Stimulated activated CD4-positive, alpha-beta T cell treated with anti-CD3 and anti-CD28 coated beads, Interleukin-1b, Interleukin-23, amount 100 ng/mL, for 4 hours (primary cell): Measurements from ENCODE around the gene PSMD11.
"Not testable (repeated sequence)": the region's sequence is repeated elsewhere in the genome, so short reads cannot be mapped to it uniquely, and the experiment has no call there.

Source experiments
- DNase-seq, 2 donors: peaks; one replicate each; pipeline ENCODE4 v3.0.0-alpha.2; 2020; ENCODE audit warnings: low read depth in 2 of 2

The PSMD11 gene

DNA sequence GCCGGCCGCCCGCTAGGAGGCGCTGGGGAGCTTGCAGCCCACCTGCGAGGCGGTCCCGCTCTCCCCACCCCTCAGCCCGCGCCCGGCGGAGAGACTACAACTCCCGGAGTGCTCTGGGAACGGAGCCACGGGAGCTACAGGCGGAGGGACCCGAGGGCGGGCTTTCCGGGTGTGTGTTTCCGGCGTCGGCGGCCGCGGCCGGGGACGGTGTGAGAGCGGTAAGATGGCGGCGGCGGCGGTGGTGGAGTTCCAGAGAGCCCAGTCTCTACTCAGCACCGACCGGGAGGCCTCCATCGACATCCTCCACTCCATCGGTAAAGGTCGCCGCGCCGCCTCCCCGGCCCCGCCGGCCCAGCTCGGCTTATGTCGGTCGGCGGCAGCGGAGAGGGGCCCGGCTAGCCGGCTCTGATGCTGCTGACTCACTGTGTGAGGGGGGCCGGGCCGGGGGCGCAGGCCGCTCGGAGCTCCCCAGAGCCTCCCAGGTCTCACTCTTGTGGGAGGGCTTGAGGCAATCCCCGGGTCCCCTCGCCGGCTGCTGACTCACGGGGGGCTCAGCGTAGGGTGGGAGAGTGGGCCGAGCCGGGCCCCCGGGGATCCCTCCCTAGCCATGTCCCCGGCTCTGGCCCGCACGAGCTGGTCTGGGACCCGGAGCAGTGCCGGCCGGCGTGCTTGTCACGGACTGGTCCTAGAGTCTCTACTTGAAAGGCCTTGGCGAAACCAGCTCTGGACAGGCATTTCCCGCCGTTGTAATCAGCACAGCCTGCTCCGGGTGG lies at the start of gene PSMD11:
TSS of gene PSMD11 (plus strand) at position 210 of the 773 bp plus-strand sequence. CDS start at position 224, 14 bp downstream.
- DNase-seq, result peak; percentile 98 to 99

DNA sequence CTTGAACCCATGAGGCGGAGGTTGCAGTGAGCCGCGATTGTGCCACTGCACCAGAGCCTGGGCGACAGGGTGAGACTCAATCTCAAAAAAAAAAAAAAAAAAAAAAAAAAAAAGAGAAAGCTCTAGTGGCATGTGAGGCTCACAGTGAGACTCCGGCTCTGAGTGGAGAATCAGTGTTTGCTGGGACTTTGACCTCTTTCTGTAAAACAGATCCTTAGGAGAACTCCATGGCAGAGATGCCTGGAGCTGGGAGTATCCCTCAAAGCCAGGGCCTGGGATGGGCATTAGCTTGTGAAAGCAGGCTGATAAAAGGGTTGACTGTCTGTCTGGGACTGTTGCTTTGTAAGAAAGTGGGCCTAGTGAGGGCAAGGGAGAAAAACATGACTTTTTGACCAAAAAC lies 48.0 kb upstream of the PSMD11 start:
- DNase-seq, result no peak

DNA sequence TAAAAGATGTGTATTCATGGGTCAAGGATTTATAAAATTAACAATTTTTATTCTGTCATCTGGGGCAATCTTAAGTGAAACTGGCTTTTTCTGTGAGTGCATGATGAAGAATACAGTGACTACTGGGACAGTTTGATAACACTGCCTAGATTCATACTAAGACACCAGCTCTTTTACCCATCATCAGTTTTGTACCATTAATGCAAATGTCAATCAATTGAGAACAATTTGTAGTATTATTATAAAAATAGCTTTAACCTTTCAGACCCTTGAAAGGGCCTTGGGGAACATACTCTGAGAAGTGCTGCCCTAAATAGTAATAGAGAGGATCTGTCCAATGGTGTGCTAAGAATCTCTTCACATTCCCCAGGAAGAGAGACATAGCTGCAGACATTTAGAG lies 45.4 kb upstream of the PSMD11 start:
- no peak for DNase-seq

DNA sequence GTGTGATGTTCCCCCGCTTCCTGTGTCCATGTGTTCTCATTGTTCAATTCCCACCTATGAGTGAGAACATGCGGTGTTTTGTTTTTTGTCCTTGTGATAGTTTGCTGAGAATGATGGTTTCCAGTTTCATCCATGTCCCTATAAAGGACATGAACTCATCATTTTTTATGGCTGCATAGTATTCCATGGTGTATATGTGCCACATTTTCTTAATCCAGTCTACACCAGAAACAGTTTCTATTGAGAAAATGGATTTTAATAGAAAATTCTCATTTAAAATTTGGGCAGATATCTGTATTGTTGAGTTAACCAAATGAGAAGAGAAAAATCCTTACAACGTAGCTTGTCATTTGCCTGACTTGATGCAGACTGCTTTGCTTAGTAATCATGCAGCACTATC lies 34.2 kb upstream of the PSMD11 start:
- DNase-seq, result not testable (repeated sequence)

DNA sequence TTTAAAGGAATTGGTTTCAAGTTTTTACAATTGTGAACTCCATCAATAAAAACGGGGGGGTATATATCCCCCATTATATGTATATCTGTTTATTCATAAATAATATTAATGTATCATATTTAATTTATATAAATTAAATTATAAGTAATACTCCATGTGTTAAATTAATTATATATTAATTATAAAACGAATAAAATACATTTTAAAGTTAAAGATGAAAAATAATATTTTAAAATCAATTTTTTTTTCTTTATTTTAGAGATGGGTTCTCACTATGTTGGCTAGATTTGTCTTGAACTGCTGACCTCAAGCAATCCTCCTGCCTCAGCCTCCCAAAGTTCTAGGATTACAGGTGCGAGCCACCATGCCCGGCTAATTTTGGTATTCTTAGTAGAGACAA lies 17.4 kb upstream of the PSMD11 start:
- no peak for DNase-seq

DNA sequence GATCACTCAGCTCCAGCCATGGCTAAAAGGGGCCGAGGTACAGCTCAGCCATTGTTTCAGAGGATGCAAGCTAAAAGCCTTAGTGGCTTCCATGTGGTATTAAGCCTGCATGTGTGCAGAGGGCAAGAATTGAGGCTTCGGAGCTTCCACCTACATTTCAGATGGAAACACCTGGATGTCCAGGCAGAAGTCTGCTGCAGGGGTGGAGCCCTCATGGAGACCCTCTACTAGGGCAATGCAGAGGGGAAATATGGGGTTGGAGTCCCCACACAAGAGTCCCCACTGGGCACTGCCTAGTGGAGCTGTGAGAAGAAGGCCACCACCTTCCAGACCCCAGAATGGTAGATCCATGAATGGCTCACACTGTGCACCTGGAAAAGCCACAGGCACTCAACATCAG lies 14.7 kb upstream of the PSMD11 start:
- DNase-seq, result no peak

DNA sequence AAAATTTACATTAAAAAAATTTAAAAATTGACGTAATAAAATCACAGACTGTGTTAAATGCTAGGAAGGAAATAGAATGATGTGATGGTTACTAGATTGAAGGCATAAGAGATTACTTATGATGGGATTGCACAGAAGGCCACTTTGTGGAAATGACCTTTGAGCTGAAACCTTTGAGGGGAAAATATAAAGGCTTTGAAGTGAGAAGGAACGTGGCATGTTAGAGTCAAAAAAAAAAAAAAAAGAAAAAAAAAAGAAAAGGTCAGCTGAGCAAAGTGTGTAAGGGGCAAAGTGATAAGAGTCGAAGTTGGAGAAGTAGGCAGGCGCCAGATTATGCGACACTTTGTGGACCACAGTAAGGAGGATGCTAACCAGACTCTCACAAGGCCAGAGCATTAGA lies 3.6 kb upstream of the PSMD11 start:
- DNase-seq, result no peak

DNA sequence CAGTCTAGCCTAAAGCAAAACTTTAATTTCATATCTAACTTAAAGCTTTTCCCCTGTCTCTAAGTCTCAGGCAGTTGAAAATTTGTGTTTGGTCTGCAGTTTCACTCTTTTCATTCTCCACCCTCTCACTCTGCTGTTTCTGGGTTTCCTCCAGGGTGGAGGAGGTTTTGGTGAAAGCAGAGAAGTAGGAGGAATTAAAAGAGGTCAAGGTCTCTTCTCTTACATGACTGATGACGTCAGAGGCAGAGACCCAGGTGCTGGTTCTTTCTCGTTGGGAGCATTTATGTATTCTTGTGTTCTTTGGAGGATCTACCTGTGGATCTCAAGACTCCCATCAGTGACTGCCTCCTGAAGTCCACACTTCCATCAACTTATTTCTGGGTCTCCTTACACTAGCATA lies 2.4 kb upstream of the PSMD11 start:
- DNase-seq, result no peak

DNA sequence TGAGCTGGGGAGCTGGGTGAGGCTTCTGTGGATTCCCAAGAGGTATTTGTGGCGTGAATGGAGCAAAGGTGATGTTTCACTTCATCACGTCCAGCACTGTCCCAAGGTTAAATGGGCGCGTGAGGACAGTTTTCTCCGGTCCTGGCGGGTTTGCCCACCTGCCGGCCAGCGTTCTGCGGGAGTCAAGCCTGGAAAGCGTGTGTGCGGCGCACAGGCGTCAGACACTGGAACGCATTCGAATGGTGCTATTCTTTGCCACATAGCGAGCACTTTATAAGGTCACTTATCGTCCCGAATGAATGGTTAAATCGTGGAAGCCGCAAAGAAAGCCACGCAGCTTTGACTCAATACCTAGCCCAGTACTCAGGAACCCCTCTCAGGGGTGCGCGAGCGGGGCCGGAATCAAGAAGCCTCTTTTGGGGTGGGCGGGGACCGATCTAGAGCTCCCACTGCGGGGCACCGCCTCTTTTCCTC lies 446 bp upstream of the PSMD11 start:
- DNase-seq, result no peak

DNA sequence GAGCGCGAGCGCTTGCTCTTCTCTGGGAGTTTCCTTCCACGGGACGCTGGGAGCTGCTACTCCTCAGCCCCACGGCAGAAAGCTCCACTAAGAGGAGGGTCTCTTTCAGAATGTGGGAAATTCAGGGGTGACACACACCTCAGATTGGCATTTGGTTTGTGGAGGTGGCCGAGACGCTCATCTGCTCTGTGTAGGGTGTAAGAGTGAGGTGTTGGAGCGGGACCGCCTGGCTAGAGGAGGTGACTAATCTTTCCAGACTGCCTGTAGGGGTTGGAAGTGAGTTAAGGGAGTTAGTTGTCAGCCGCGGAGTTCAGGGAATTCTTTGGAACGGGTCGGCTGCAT lies 735 bp downstream of the PSMD11 start:
- peak; percentile 28 for DNase-seq

DNA sequence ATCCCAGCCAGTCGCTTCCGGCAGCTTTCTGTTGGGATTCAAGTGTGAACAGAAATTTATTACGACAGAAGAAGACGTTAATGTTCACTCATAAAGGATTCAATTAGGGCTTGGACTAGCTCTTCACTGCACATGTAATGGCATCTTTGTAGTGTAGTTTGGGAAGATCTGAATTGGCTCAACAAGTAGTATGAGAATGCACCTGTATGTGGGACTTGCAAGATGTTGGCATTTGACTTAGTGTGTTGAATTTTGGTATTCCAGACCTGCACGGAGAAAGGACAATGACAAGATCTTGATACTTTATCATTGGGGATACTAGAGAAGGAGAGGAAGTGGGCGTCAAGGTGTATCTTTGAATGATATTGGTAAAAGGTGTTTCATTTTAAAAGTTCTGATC lies 1.2 kb downstream of the PSMD11 start:
- no peak for DNase-seq

DNA sequence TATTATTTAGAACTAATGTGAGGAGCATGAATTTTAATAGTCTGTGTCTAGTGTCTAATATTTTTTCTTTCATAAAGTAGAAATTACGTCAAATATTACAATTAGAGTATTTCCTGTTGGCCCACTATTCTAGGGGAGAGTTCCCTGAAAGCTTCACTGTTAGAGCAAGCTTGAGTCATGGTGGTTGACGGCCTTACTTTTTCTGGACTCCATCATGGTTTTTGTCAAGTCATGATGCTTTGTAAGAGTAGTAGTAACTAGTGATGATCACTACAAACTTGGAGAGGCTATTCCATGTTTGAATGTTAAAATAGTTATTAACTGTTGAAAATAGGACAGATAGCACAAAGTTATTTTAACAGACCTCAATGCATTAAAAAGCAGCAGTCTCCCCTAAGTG lies 1.7 kb downstream of the PSMD11 start:
- DNase-seq, result no peak

DNA sequence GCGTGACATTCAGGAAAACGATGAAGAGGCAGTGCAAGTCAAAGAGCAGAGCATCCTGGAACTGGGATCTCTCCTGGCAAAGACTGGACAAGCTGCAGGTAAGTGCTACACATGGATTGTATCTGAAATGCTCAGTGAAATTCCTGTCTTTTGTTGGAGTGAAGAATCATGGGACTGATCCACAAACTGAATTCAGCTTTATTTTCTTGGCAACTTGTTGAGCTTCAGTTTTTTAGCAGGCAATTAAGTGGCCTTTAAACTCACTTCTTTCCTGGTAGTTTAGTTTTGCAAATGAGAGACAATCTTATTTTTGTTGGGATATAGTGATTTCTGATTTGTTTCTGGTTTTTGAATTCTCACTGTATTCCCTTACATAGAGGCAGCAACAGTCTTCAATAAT lies 2.6 kb downstream of the PSMD11 start:
- no peak for DNase-seq

DNA sequence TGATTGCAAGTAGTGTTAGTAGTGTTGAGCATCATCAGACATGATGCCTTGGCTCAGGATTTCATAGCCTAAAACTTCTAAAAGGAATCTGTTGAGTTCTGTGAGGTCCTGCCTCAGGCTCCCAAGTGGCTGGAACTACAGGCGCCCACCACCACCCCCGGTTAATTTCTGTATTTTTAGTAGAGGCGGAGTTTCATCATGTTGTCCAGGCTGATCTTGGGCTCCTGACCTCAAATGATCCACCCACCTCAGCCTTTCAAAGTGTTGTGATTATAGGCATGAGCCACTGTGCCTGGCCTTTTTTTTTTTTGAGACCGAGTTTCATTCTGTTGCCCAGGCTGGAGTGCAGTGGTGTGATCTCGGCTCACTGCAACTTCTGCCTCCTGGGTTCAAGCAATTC lies 5.7 kb downstream of the PSMD11 start:
- DNase-seq, result no peak

DNA sequence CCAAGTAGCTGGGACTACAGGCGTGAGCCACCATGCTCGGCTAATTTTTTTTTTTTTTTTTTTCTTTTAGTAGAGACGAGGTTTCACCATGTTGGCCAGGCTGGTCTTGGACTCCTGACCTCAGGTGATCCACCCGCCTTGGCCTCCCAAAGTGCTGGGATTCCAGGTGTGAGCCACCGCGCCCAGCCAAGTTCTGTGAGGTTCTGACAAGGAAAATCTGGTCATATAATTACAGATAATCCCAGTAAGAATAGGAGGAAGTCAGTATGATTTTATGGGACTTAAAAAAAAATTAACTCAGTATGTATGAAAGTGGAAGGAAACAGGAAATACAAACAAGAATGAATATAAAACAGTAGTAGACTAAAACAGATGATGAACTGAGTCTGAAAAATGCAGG lies 6.1 kb downstream of the PSMD11 start:
- not testable (repeated sequence) for DNase-seq

DNA sequence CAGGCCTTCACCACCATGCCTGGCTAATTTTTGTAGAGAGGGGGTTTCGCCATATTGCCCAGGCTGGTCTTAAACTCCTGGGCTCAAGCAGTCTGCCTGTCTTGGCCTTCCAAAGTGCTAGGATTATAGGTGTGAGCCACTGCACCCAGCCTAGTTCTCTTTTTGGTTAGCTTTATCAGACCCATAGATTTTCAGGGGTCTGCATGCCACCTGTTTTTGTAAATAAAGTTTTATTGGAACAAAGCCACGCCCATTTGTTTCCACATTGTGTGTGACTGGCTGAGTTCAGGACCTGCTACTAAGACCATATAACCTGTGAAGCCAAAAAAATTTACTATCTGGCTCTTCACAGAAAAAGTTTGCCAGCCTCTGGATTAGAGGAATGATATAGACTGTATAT lies 7.6 kb downstream of the PSMD11 start:
- no peak for DNase-seq

DNA sequence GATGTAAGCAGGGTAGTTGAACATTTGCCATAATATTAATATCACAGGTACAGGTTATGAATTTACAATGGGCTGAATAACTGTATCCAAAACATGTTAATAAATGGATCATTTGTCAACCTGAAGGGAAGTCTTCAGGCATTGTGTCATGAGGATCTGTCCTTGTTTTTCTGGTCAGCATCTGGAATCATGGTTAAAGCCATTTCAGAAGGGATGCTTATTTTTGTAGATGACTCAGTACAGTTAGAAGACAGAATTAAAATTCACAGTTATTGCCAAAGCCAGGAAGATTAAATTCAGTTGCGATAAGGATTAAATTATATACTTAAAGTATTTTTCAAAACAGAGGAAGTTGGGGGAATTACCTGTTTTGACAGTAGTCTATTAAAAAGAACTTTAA lies 8.0 kb downstream of the PSMD11 start:
- DNase-seq, result no peak

DNA sequence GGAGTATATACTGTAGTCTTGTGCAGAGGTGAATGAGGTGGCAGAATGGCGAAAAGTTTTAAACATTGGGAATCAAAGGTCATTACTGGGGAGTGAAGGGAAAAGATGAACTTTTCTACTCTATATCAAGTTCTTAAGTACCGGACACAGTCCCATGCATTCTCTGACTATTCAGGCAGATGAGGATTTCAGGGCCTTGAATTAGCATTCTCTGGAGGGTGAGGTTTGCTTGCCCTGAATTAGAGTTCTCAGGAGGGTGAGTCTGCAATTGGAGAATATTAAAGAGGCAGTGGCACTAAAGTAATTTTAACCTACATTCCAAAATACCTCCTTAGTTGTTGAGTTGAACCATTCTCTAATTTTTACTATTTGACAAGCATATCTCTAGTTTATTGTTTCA lies 9.1 kb downstream of the PSMD11 start:
- DNase-seq, result no peak

DNA sequence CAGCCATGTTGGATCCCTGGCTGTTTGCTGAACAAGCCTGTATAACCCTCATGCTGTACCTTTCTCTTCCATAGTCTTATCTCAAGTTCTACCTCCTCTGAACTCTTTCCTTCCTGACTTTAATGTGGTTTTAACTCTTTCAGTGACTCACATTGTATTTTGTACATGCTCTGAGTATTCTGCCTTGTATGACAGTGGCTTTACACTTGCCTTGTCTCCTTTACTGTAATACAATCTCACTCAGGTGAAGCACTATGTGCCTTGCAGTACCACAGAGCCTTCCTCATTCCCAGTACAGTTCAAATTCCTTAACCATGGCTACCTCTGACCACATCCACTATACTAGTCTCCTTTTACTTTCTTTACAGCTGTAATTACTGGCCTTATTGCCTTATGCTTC lies 14.1 kb downstream of the PSMD11 start:
- no peak for DNase-seq

DNA sequence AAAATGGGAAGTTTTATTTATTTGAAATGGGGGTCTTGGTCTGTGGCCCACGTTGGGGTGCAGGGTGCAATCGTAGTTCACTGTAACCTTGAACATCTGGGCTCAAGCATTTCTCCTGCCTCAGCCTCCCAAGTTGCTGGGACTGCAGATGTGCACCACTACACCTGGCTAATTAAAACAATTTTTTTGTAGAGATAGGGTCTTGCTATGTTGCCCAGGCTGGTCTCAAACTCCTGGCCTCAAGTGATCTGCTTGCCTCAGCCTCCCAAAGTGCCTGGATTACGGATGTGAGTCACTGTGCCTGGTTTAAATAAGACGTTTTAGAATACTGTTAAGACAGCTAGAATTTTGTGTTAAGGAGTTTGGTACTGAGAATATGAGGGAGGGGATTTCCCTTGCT lies 15.7 kb downstream of the PSMD11 start:
- DNase-seq, result no peak

DNA sequence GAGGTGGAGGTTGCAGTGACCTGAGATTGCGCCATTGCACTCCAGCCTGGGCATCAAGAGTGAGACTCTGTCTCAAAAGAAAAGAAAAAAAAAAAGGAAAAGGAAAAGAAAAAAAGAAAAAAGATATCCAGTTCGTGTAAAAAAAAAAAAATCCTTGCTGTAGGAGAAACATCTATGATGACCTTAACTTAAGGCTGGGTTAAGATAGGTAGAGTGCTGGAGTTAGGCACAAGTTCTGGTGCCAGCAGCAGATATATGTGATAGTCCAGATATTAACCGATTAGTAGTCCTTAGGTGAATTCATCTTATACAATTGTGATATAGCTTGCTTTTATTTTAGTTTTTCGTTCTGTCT lies 17.2 kb downstream of the PSMD11 start:
- DNase-seq, result no peak

DNA sequence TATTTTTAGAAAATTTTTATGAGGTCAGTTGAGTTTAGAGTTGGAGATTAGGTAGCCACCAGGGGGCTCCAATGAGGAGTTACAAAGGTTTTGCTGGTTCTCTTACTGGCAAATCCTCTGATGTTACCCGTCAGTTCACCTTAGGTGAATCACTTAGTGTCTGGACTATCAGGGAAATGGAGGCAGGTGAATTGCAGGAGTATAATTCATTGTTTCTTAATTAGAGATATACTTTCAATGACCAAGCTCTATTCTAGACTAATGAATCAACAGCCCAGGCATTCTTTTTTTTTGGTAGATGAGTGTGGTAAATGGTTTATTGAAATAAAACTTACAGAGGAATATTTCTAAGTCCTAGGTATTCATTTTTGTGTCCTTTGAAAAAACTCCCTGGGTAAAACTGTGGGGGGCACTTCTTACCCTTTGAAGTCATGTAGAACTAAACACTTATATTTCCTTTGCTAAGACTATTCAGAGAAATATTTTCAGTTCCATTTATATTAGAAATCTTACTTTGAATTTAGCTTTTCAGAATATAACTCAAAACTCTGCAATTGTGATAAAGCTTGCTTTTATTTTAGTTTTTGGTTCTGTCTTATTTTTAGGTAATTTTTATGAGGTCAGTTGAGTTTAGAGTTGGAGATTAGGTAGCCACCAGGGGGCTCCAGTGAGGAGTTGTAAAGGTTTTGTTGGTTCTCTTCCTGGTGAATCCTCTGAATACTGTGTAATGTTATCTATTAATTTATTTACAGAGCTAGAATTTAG lies 17.7 kb downstream of the PSMD11 start:
- DNase-seq, result peak; percentile 52 to 59

DNA sequence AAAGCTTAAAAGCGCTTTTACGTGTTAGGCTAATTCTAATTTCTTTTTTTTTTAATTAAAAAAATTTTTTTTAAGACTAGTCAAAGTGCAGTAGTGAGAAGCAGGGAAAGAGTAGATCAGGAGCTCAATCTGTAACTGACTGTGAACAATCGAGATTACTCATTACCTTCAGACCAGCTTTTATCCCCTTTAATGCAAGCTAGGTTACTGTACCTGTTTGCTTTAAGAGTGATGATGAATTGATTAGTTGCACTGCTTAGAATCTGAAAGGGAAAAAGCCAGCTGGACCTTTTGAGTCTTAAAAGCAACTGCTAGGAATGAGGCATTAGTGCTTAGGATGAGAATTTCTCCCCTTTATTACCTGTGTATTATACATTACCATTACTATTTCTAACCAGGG lies 19.0 kb downstream of the PSMD11 start:
- no peak for DNase-seq

DNA sequence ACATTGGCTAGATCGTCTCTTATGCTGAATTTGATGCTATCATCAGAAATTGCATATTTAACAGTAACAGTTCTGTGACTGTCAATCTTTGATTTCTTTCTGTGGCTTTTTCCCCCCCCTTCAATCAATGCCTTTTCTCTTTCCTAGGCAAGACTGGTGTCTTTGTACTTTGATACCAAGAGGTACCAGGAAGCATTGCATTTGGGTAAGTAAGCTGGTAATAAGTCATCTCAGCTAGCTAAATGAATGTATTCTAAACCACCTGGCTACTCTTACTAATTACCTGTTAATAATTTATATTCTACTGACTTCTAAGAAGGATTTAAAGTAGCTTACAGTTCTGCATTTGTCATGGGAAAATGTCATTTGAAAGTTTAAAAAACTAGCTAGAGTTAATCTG lies 20.1 kb downstream of the PSMD11 start:
- DNase-seq, result no peak
